ENCODE data around the gene PKIG.

Gene PKIG

DNA sequence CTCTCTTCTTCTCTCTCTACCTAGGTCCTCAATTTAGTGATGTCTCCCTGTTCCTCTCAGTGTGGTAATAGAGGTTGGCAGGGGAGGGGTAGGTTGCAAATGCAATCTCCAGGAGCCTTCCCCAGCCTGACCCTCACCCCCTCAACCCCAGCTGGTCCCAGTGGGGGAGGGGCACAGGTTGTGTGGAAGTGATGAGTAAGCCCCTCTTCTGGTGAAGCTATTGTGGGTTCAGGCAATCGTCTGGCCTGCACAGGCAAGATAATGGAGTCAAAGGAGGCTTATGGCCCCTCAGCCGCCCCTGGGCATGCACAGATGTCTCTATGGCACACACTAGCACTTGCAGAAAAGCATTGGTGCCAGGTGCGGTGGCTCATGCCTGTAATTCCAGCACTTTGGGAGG, 79.9 kb downstream of the PKIG start:
- DNase-seq (ENCODE audit: low read depth in 2 of 2): no peak

DNA sequence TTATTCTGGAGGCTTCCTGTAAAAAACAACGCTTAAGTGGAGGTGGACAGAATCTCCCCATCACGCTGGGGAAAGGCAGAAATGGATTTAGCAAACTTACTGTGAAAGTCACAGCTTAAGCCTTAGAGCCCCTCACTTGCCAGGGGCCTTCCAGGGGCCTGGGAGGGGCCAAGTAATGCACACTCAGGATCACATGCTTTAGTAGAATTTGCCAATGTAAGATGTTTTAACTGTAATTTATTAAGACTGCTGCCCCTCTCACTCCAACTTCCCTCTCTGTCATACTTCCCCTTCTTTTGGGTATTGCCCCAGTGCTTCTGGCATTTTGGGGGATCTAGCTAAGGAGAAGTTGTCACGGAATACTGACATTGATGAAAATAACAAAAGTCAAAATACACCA, 81.8 kb downstream of the PKIG start:
- DNase-seq (ENCODE audit: low read depth in 2 of 2): no peak

DNA sequence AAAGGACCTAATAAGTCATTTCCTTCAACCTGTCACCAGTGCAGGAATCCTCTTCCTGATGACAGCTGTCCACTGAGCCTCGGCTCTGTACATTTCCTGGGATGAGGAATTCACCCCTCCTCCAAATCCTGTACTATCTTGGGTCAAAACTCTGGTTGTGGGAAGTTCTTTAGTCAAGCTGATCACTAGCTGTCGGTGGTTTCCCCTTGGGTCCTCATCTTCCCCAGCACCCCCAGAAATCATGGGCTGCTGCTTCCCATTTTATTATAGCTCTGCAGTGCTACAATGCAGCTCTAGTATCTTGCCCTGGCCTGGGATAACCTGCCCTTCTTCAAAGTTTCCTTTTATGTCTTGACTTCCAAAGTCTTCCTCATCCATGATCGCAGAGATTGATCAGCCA, 83.7 kb downstream of the PKIG start:
- DNase-seq (ENCODE audit: low read depth in 2 of 2): no peak
